ENCODE data around the gene CSRNP2. TPM values are rescaled to one million over a fixed set of nuclear protein-coding genes. Genes with fewer than 3 reads are reported as not detected.

CSRNP2 gene
- total RNA-seq, 2 experiments from 2014 or later, result 11.7 to 30.1 TPM

DNA sequence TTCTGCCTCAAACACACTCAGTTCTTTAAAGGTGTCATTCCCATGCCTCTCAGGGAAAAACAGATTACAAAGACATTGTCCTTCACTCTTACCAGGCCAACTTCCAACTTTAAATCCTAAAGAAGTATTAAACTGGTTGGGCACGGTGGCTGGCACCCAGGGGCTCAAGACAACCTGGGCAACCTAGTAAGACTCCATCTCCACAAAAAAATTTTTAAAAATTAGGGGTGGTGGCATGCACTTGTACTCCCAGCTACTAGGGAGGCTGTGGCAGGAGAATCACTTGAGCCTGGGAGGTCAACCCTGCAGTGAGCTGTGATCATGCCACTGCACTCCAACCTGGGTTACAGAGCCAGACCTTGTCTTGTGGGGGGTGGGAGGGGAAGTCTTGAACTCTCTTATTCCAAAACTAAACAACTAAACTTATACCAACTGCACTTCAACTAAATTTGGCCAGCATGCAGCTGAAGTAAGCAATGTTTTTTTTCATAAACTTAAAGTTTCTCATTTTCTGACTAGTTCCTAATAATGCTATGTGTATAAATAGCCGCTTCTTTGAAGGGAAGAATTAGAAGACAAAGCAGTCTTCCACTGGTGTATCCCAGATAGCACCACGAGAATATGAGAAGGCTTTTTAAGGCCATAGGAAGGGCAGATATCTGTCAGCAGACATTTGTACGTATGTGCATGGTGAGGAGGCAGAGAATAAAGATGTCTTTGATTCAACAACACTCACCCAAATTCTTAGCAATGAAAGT, 59.6 kb downstream of the CSRNP2 start:
- Histone ChIP-seq H3K27ac (ENCODE audit: low read depth, low read length, poor library complexity, severe bottlenecking) (no peak overlapping the region), H4K20me1 (ENCODE audit: insufficient read depth, low read length) (0 out of 2 replicates have a peak, but pooled peaks cover 10% of the 10 kb centered on the region), H3K79me2 (ENCODE audit: insufficient read depth, low read depth, low read length) (peaks cover 66% of the 10 kb centered on the region), H3K9me3 (ENCODE audit: low read length) (no peaks in the 10 kb centered on the region), H3K9me2 (ENCODE audit: insufficient read depth, low read length) (no peaks in the 10 kb centered on the region), H3K36me3 (ENCODE audit: insufficient read depth, low read length) (peaks cover 12% of the 10 kb centered on the region; the same call in 1 of the 2 replicates), H3K4me1 (ENCODE audit: insufficient read depth, low read length, poor library complexity, severe bottlenecking) (peaks cover 40% of the 10 kb centered on the region), H2AFZ (ENCODE audit: low read length) (no peak overlapping the region), H3K4me3 (ENCODE audit: low read depth, low read length, poor library complexity, severe bottlenecking) (peak overlapping the region; percentile 90), H3K4me2 (ENCODE audit: low read length) (peak overlapping the region; percentile 94)
- BruUV-seq (replicated peaks), result no TSS peak
- intact Hi-C loops (cut with micrococcal nuclease; ENCODE audit: unreplicated experiment), result no loop called here
- POLR2A ChIA-PET, result no interaction called here
- no peak for DNase-seq (ENCODE audit: low spot score)
- TF ChIP-seq, protein P1, sequence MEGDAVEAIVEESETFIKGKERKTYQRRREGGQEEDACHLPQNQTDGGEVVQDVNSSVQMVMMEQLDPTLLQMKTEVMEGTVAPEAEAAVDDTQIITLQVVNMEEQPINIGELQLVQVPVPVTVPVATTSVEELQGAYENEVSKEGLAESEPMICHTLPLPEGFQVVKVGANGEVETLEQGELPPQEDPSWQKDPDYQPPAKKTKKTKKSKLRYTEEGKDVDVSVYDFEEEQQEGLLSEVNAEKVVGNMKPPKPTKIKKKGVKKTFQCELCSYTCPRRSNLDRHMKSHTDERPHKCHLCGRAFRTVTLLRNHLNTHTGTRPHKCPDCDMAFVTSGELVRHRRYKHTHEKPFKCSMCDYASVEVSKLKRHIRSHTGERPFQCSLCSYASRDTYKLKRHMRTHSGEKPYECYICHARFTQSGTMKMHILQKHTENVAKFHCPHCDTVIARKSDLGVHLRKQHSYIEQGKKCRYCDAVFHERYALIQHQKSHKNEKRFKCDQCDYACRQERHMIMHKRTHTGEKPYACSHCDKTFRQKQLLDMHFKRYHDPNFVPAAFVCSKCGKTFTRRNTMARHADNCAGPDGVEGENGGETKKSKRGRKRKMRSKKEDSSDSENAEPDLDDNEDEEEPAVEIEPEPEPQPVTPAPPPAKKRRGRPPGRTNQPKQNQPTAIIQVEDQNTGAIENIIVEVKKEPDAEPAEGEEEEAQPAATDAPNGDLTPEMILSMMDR (conservative IDR thresholded peaks at IDR 0.05; ENCODE audit: low read length), result no peak
- no peak for TF ChIP-seq EZH2phosphoT487 (IDR thresholded peaks at IDR 0.05; ENCODE audit: borderline replicate concordance, low read depth, low read length)
- CTCF ChIA-PET (ENCODE audit: unreplicated experiment), result no interaction called here

DNA sequence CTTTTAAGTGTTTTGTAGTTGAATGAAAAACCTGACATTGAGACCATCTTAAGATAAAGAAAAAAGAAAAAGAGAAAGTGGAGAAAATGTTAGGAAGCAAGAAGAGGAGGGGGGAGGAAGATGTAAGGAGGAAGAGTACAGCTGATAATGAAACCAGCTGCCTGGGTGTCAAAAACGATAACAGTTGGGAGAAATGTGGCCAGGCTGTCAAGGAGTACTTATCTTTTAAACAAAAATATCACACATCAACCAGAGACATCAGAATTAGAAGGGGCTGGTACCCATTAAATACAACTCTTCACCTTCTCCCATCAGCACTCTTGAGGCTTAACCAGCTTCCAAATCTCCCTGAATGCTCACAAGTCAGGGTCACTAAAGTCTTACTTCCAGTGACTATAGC, 61.7 kb downstream of the CSRNP2 start:
- intact Hi-C loops (cut with micrococcal nuclease; ENCODE audit: unreplicated experiment), result no loop called here

More for the DNA sequence above, 61.7 kb downstream of the CSRNP2 start:
- Histone ChIP-seq H3K9me2 (ENCODE audit: insufficient read depth, low read length) (no peaks in the 10 kb centered on the region), H2AFZ (ENCODE audit: low read length) (no peak overlapping the region), H3K9me3 (ENCODE audit: low read length) (no peaks in the 10 kb centered on the region), H3K4me3 (ENCODE audit: low read depth, low read length, poor library complexity, severe bottlenecking) (no peak overlapping the region), H3K79me2 (ENCODE audit: insufficient read depth, low read depth, low read length) (peaks cover 84% of the 10 kb centered on the region), H3K27ac (ENCODE audit: low read depth, low read length, poor library complexity, severe bottlenecking) (no peak overlapping the region), H3K4me2 (ENCODE audit: low read length) (no peak overlapping the region), H3K36me3 (ENCODE audit: insufficient read depth, low read length) (peaks cover 16% of the 10 kb centered on the region), H4K20me1 (ENCODE audit: insufficient read depth, low read length) (0 out of 2 replicates have a peak, but pooled peaks cover 14% of the 10 kb centered on the region), H3K4me1 (ENCODE audit: insufficient read depth, low read length, poor library complexity, severe bottlenecking) (peaks cover 22% of the 10 kb centered on the region)
- POLR2A ChIA-PET, result interaction anchor here (0.5 to 0.9 kb wide), 4 partner anchors 9 to 300 kb away, joined by 3 to 5 read pairs (median 4); no protein-coding TSS in a partner anchor
- no peak for TF ChIP-seq EZH2phosphoT487 (IDR thresholded peaks at IDR 0.05; ENCODE audit: borderline replicate concordance, low read depth, low read length)
- TF ChIP-seq, protein P1 (conservative IDR thresholded peaks at IDR 0.05; ENCODE audit: low read length), result no peak
- CTCF ChIA-PET (ENCODE audit: unreplicated experiment), result no interaction called here
- DNase-seq (ENCODE audit: low spot score), result no peak
- no TSS peak for BruUV-seq (replicated peaks)

Measured in OCI-LY7 (cell line).